GM15510 (cell line): ENCODE results near the gene CHST8.

Source experiments
- POLR2A ChIP-seq: IDR thresholded peaks from 3 replicates; pipeline ENCODE4 v1.6.1; 2011; ENCODE audit warnings: borderline replicate concordance; ENCODE audit not compliant: insufficient read length; ENCODE audit errors: extremely low read depth

CHST8 gene, protein sequence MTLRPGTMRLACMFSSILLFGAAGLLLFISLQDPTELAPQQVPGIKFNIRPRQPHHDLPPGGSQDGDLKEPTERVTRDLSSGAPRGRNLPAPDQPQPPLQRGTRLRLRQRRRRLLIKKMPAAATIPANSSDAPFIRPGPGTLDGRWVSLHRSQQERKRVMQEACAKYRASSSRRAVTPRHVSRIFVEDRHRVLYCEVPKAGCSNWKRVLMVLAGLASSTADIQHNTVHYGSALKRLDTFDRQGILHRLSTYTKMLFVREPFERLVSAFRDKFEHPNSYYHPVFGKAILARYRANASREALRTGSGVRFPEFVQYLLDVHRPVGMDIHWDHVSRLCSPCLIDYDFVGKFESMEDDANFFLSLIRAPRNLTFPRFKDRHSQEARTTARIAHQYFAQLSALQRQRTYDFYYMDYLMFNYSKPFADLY

GRCh38 chr19:33621811-33622504 lies at the start of gene CHST8:
Gene CHST8 (plus strand): TSS chr19:33621953. CDS start chr19:33689262, 67,309 bp downstream.
- no peak for TF ChIP-seq POLR2A

DNA sequence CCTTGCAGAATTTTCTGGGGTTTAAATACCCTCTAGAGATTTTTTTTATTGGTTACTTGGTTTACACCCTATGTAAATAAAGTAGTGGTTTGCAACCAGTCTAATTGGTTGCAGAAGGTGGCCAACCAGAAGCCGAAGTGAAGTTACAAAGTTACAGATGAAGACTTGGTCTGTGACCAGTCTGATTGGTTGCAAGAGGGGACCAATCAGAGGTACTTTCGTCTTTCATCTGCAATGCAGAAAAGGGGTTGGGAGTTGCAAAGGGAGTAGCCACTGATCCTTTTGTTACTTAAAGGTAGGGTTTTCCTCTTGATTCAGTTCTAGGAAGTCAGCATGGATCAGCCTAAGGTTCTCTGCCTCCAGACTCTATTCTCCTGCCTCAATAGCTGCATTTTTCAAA lies 48.8 kb upstream of the CHST8 start:
- no peak for TF ChIP-seq POLR2A

DNA sequence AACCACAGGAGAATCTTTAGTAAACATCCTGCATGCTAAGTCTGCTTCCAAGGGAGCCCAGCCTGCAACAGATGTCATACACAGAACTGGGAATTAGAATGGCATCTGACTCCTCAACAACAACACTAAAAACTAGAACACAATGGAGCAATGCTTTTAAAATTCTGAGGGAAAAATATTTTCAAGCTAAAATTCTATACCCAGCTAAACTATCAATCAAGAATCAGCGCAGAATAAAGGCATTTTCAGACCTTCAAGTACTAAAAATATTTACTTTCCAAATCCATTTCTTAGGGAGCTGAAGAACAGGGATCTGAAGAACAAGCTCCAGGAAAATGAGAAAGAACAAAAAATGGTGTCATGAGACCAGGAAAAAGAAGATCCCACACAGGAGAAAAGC lies 46.9 kb upstream of the CHST8 start:
- TF ChIP-seq POLR2A: no peak

- no peak for TF ChIP-seq POLR2A
These were observed 43.1 kb upstream of the CHST8 start for GRCh38 chr19:33578697-33579096.

GRCh38 chr19:33580026-33580644 lies 41.6 kb upstream of the CHST8 start:
- TF ChIP-seq POLR2A: no peak

DNA sequence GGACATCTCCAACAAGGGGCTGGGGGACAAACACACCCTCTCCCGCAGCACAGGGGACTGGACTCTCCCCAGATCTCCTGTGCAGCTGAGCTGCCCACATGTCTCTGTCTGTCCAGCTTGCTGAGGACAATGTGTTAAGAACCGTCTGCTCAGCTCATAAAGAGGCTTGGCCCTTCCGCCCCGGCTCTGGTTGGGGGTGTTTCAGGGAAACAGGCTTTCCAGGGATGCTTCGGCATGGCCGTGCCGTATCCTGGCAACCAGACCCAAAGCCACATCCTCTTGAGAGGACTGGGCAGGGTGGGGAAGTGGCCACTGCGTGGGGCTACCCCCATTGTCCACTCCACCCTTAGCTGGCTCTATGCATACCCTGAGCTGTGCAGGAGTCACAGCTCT lies 41.1 kb upstream of the CHST8 start:
- no peak for TF ChIP-seq POLR2A

GRCh38 chr19:33582914-33583313 lies 38.8 kb upstream of the CHST8 start:
- no peak for TF ChIP-seq POLR2A

DNA sequence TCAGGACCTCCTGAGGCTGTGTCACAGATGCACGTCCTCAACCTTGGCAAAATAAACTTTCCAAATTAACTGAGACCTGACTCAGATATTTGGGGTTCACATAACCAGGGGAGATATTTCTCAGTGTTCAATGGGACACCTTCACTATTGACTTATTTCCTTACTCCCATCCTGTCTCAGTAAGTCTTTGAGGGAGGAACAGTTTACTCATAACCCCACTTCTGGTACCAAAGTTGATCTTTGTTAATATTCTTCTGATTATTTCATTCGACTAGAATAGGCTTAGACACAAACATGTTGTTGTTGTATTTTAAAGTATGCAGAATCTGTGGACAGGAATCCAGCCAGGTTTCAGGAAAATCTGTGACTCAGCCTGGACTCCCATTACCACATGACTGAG lies 34.6 kb upstream of the CHST8 start:
- no peak for TF ChIP-seq POLR2A

DNA sequence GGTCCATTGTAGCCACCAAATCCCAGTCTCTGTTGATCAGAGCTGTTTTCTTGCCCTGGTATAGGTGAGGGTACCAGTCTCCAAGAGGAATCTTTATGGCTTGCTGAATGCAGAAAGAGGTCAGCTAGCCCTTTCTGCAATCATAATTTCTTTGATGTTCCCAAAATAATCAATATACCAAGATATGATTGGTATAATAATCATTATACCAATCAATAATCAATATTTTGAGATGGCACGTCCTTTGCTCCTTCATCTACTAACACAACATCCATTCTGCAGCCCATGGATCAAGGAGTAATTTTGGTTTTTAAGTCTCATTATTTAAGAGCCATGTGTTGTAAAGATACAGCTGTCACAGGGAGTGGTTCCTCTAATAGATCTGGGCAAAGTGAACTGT lies 31.5 kb upstream of the CHST8 start:
- no peak for TF ChIP-seq POLR2A

DNA sequence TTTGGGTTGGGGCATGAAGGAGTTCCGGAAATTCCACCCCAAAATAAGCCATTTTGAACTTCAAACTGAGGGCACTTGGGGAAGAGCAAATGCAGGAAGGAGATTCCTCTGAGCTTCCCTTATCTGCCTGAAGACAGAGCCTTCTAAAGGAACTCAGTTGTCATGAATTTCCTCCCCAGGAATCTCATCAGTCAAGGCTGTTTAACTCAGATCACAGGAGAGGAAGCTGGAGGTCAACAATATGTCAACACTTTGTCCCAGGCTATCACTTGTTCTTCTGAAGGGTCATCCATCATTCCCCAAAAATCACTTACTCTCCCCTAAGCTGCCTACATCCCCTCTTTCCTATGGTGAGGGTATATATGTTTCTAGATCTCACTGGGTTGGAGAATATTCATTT lies 26.0 kb upstream of the CHST8 start:
- TF ChIP-seq POLR2A: no peak

DNA sequence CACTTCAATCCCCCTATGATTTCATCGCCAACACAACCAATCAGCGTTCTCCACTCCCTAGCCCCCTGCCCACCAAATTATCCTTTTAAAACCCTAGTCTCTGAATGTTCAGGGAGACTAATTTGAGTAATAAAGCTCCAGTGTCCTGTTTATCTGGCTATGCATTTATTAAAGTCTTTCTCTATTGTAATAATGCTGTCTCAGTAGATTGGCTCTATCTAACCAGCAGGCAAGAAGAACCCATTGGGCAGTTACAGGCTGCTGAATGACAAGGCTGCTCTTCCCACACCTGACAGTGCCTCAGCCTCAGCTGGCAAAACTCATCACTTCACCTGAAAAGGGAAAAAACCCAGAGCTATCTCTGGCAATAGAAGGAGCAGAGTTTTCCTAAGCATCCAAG lies 20.2 kb upstream of the CHST8 start:
- no peak for TF ChIP-seq POLR2A

GRCh38 chr19:33602576-33603204 lies 19.1 kb upstream of the CHST8 start:
- TF ChIP-seq POLR2A: no peak

GRCh38 chr19:33603377-33603776 lies 18.4 kb upstream of the CHST8 start:
- TF ChIP-seq POLR2A: no peak

- TF ChIP-seq POLR2A: no peak
These were observed 17.1 kb upstream of the CHST8 start for GRCh38 chr19:33604651-33605050.

GRCh38 chr19:33606556-33606955 lies 15.2 kb upstream of the CHST8 start:
- TF ChIP-seq POLR2A: no peak
